AG10803 (cell line): ENCODE results near the gene SCAPER.
"Not testable (repeated sequence)": the region's sequence is repeated elsewhere in the genome, so short reads cannot be mapped to it uniquely, and the experiment has no call there.

ENCODE experiments used
- DNase-seq: peaks from one replicate; pipeline ENCODE4 v3.0.0; 2010; ENCODE audit warnings: low read depth
- H3K4me3 ChIP-seq: 2 replicates; pipeline ENCODE4 v1.5.1; 2011; ENCODE audit warnings: mild to moderate bottlenecking, low read length, control low read depth
- TF ChIP-seq, protein P1 (sequence below): conservative IDR thresholded peaks from 2 replicates; pipeline ENCODE4 v1.5.1; 2011; ENCODE audit warnings: mild to moderate bottlenecking, low read length, control low read depth, inconsistent platforms

Gene SCAPER

DNA sequence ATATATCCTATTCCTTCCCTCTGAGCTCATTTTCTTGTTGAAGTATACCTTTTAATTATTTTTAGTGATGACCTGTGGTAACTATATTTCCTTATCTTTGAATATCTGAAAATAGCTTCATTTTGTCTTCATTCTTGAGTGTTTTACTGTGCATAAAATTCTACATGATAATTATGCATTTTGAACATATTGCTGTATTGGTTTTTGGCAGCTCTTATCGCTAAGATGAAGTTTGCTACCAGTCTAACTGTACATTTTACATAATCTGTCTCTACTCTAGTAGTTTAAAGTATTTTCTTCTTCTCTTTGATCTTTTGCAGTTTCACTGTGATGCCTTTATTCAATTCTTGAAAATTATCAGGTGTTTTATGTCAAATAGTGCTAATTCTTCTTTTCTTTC, 379.0 kb downstream of the SCAPER start:
- H3K4me3 ChIP-seq = no peak overlapping the region
- TF ChIP-seq, protein P1, sequence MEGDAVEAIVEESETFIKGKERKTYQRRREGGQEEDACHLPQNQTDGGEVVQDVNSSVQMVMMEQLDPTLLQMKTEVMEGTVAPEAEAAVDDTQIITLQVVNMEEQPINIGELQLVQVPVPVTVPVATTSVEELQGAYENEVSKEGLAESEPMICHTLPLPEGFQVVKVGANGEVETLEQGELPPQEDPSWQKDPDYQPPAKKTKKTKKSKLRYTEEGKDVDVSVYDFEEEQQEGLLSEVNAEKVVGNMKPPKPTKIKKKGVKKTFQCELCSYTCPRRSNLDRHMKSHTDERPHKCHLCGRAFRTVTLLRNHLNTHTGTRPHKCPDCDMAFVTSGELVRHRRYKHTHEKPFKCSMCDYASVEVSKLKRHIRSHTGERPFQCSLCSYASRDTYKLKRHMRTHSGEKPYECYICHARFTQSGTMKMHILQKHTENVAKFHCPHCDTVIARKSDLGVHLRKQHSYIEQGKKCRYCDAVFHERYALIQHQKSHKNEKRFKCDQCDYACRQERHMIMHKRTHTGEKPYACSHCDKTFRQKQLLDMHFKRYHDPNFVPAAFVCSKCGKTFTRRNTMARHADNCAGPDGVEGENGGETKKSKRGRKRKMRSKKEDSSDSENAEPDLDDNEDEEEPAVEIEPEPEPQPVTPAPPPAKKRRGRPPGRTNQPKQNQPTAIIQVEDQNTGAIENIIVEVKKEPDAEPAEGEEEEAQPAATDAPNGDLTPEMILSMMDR = no peak
- no peak for DNase-seq

DNA sequence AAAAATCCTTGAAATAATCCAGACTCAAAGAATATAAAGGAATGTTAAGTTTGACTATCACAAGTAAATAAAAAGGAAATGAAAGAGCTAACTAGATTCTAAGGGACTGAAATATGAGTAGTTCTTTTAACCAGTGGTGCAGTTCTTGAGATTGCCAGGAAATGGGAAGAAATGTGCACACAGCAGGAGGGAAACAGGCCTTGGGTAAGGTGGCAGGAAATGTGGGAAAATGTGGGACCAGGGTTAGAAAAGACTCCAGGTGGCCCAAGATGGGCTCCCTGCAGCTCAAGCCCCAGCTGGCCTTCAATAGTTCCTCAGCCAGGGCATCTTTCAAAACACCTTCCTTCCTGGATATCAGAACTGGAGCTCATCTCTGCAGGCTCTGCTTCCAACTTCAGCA, 387.2 kb downstream of the SCAPER start:
- no peak overlapping the region for H3K4me3 ChIP-seq
- no peak for DNase-seq
- TF ChIP-seq, protein P1 = no peak

DNA sequence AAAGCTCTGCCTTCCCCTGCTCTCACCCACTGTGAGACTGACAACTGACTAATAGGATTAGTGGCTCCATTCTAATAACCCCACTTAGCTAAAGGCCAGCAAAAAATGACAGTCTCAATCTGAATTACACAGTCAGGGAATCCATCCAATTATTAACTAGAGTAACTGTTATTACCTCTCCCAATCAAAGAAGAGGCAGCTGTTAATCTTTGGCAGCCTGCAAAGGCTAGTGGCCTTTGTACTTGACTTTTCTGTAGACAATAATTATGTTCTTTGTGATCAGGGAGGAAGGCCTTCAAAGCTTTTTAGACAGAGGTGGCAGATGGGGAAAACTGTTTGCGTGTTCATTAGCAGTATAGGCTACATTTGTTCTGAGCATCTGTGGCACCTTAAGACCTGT, 390.9 kb downstream of the SCAPER start:
- no peak overlapping the region for H3K4me3 ChIP-seq
- TF ChIP-seq, protein P1 = no peak
- no peak for DNase-seq

DNA sequence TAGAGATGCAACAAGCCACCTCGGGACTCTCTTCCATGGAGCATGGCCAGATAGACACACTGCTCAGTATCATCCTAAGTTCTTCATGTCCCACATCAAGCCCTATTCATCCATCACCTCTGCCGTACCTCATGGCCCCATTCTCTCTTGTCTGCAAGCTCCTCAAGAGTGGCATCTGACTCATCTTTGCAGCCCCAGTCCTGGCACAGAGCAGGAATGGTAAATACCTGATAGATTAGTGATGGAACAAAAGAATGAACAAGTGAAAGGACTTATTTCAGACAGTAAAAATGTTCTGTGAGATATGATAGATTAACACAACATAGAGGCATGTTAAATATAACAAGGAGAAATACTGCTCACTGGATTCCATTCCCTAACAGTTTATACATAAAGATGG, 392.2 kb downstream of the SCAPER start:
- DNase-seq = peak; percentile 13
- H3K4me3 ChIP-seq = no peak overlapping the region
- TF ChIP-seq, protein P1 = no peak

DNA sequence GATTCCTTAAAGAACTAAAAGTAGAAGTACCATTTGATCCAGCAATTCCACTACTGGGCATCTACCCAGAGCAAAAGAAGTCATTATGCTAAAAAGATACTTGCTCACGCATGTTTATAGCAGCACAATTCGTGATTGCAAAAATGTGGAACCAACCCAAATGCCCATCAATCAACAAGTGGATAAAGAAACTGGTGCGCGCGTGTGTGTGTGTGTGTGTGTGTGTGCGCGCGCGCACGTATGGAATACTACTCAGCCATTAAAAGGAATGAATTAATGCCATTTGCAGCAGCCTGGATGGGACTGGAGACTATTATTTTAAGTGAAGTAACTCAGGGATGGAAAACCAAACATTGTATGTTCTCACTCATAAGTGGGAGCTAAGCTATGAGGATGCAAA, 394.5 kb downstream of the SCAPER start:
- not testable (repeated sequence) for DNase-seq, H3K4me3 ChIP-seq

DNA sequence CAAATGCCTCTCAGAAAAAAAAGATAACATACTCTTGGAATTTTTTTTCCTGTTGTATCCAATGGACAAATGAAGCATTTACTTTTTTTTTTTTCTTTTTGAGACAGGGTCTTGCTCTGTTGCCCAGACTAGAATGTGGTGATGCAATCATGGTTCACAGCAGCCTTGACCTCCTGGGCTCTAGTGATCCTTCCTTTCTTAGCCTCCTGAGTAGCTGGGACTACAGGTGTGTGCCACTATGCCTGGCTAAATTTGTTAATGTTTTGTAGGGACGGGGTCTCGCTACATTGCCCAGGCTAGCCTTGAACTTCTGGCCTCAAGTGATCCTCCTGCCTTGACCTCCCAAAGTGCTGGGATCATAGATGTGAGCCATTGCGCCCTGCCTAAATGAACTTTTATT, 401.3 kb downstream of the SCAPER start:
- TF ChIP-seq, protein P1 = no peak
- DNase-seq = no peak
- H3K4me3 ChIP-seq = no peak overlapping the region

DNA sequence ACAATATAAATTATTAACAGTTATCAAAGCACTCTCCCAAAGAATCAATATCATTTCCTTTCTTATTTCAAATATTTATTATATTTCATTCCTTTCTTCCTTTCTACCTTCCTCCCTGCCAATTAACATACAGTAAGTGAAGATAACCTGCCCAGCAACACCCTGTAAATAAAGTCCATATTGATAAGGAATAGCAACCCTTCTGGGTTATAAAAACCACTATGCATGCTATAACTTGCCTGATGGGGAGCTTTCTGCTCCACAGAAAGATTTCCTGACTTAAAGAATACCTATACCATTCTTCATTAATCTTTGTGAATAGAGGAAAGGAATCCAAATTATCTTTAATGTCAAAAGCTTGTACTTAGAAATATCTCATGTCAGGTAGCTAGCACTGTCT, 402.0 kb downstream of the SCAPER start:
- TF ChIP-seq, protein P1 = no peak
- no peak for DNase-seq
- H3K4me3 ChIP-seq = no peak overlapping the region

DNA sequence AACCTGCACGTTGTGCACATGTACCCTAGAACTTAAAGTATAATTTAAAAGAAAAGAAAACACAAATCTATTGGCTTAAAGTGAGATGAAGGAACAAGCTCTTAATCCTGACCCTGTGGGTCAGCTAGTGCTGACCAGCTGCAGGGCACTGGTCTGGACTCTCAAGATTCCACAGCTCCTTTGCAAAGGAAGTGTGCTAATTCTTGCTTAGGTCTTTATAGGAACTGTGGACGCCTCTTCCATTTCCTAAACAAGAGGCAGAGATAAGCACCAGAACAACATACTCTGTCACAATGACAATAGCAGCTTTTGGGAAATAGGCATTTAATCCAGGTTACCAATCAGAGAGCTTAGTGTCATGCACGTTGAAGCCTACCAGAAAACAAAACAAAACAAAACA, 402.5 kb downstream of the SCAPER start:
- H3K4me3 ChIP-seq = no peak overlapping the region
- DNase-seq = no peak
- TF ChIP-seq, protein P1 = no peak

DNA sequence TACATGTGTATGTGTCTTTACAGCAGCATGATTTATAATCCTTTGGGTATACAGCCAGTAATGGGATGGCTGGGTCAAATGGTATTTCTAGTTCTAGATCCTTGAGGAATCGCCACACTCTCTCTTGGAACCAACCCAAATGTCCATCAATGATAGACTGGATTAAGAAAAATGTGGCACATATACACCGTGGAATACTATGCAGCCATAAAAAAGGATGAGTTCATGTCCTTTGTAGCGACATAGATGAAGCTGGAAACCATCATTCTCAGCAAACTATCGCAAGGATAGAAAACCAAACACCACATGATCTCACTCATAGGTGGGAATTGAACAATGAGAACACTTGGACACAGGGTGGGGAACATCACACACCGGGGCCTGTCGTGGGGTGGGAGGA, 403.0 kb downstream of the SCAPER start:
- not testable (repeated sequence) for H3K4me3 ChIP-seq, DNase-seq
